HUDEP-2 (cell line): Measurements from ENCODE around the gene RAPGEF5.

ENCODE experiments used
- DNase-seq, 76 experiments: peaks; one replicate each; lab custom pipeline; 2025; ENCODE audit not compliant: unreplicated experiment in 76 of 76; lab: John Stamatoyannopoulos, UW

RAPGEF5 gene

GRCh38 chr7:22350466-22351328, 6.3 kb downstream of the RAPGEF5 start:
- peak in 73 of 76 experiments; percentile 26 to 99 (median 79) for DNase-seq

- peak in 1 of 76 experiments; percentile 16 for DNase-seq
Measured at GRCh38 chr7:22348379-22348778, 8.6 kb downstream of the RAPGEF5 start.

- DNase-seq: peak in 2 of 76 experiments; percentile 15 to 16
Measured at GRCh38 chr7:22346383-22347107, 10.4 kb downstream of the RAPGEF5 start.

- DNase-seq: no peak
Measured at GRCh38 chr7:22344655-22345054, 12.3 kb downstream of the RAPGEF5 start.

GRCh38 chr7:22343612-22344011, 13.3 kb downstream of the RAPGEF5 start:
- DNase-seq: no peak

GRCh38 chr7:22343071-22343470, 13.9 kb downstream of the RAPGEF5 start:
- no peak for DNase-seq

- no peak for DNase-seq
Measured at GRCh38 chr7:22339725-22340390, 17.1 kb downstream of the RAPGEF5 start.

GRCh38 chr7:22338877-22339276, 18.1 kb downstream of the RAPGEF5 start:
- DNase-seq: no peak

- DNase-seq: no peak
Measured at GRCh38 chr7:22338411-22338810, 18.5 kb downstream of the RAPGEF5 start.

GRCh38 chr7:22333680-22334141, 23.2 kb downstream of the RAPGEF5 start:
- DNase-seq: no peak

- DNase-seq: no peak
Measured at GRCh38 chr7:22332461-22332870, 24.5 kb downstream of the RAPGEF5 start.

- DNase-seq: no peak
Measured at GRCh38 chr7:22331704-22332103, 25.2 kb downstream of the RAPGEF5 start.

- no peak for DNase-seq
Measured at GRCh38 chr7:22330903-22331302, 26.1 kb downstream of the RAPGEF5 start.

- DNase-seq: no peak
Measured at GRCh38 chr7:22329816-22330524, 27.0 kb downstream of the RAPGEF5 start.

GRCh38 chr7:22326181-22326580, 30.8 kb downstream of the RAPGEF5 start:
- no peak for DNase-seq

GRCh38 chr7:22325671-22326070, 31.3 kb downstream of the RAPGEF5 start:
- no peak for DNase-seq

- DNase-seq: no peak
Measured at GRCh38 chr7:22323714-22324113, 33.2 kb downstream of the RAPGEF5 start.

GRCh38 chr7:22320416-22320815, 36.5 kb downstream of the RAPGEF5 start:
- DNase-seq: no peak

- no peak for DNase-seq
Measured at GRCh38 chr7:22319424-22320403, 37.2 kb downstream of the RAPGEF5 start.
